DMS153 treated with DMSO at 0.1 percent for 48 hours (cell line): ENCODE results near the gene RING1.

ENCODE experiments used
- DNase-seq: peaks from one replicate; lab custom pipeline; 2025; ENCODE audit not compliant: unreplicated experiment; lab: John Stamatoyannopoulos, UW

Gene RING1

DNA sequence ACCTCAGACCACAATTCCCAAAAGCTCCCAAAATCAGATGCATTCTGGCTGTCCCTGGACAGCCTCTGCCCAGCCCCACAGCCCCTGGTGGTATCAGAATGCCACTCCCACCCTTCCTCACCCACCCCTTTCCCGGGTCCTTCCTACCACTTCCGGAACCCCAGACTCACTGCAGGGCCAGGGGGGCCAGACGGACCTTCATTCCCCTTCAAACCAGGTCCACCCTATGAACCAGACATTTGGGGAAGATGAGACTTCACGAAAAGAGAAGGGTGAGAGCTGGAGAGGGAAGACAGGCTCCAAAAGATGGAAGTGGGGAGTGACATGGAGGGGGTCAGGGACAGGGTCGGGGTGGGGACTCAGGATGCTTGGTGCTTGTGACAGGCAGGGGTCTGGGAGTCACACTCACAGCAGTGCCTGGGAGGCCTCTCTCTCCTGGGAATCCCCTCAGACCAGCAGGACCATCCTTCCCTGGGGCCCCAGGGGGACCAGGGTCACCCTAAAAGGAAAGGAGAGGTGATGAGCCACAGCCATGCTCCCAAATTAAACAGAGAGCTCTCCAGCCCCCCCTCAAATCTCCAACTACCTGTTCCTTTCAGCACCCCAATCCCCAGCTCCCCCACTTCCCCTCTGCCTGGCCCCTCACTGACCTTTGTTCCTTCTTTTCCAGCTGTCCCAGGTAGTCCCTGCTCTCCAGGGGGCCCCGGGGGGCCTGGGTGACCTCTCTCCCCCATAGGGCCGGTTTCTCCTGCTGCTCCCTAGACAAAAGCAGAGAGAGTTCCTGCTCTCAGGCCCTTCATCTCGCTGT, 36.2 kb upstream of the RING1 start:
- no peak for DNase-seq

GRCh38 chr6:33172688-33173534, 35.4 kb upstream of the RING1 start:
- no peak for DNase-seq

DNA sequence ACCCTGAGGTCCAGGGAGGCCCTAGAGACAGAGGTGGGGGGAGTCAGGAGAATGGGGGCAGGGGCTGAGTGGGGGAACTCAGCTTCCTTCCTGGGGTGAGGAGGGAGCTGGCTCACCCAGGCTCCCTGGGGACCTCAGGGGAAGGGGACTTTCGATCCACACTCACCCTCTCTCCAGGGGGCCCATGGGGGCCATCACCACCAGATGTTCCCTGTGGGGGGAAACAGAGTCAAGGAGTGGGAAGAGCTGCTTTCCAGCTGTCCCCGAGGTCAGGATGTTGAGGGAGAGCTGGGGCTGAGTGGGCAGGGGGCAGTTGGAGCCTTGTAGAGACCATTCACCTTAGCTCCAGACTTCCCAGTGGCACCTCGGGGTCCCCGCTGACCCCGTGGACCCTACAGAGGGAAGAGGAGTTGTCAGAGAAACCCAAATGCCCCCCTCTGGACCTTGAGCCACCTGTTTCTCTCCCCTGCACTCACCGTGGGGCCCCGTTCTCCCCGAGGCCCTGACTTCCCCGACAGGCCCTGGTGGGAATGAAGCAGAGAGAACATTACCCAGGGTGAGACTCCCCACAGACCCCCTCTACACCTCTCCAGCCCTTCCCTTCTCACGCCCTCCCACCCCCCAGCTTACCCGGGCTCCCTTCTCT, 34.6 kb upstream of the RING1 start:
- DNase-seq: no peak

- no peak for DNase-seq
Observed at GRCh38 chr6:33174784-33175183, 33.5 kb upstream of the RING1 start.

DNA sequence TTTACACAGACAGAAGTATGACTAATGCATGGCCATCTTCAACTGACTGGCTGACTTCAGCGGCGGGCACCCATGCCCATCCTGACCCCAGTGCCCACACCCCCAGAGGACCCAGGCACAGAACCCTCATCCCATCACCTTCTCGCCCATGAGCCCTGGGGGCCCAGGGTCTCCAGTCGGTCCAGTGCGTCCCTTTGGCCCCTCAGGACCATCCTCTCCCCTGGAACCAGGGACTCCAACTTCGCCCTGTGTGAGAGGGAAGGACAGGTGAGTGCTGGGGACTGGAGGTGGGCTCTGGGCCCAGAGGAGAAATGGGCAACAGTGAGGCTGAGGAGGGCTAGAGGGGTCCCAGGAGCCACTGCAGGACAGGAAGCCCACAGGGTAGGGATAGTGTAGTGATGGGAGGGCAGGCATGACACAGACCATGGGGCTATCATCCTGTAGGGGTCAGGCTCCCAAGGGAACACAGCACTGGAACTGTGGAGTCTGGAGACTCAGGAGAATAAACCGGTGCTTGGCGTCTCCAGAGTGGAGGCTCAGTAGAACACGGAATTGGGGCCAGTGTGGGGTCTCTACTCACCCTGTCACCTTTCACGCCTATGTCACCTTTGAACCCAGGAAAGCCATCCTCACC, 32.7 kb upstream of the RING1 start:
- no peak for DNase-seq

DNA sequence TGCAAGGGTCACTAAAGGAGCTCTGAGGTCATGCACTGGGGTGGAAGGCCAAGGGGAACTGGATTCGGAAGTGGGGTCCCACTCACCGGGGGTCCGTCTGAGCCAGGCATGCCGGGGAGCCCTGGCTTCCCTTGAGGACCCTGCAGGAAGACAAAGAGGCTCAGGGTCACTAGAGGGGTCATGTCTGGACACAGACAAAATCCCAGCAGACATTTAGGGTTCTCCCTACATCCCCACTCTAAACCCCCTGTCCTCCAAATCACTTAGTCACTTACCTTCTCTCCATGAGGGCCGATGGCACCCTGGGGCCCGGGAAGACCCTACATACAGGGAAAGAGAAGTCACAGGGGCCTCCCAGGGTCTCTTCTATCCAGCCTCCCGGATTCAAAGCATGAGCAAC, 31.4 kb upstream of the RING1 start:
- DNase-seq: no peak

GRCh38 chr6:33177552-33178446, 30.5 kb upstream of the RING1 start:
- DNase-seq: no peak

GRCh38 chr6:33178755-33179475, 29.4 kb upstream of the RING1 start:
- no peak for DNase-seq

GRCh38 chr6:33181141-33181540, 27.2 kb upstream of the RING1 start:
- no peak for DNase-seq

DNA sequence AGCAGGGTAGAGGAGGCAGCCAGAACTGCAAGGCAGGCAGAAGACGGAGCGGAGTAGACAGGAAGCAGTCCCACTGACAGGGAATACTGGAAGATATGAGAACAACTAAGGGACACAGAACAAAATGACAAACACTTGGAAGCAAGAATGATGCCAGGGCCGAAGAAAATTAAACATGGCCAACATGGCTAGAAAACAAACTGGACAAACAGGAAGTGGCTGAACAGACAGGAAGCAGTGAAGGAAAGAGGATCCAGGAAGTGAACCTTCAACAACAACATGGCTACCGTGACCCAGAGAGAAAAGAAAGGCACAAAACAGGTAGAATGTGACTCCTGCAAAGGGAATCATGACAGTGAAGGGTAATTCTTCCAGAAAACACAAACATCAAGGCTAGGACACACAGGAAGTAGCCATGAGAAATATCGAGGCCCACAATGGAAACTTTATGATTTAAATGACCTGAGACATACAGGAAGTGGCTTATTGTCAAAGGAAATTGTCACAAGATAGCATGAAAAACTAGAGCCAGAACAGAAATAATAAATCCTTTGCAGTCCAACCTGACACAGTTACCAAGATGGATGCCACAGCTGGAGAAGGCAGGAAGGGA, 25.1 kb upstream of the RING1 start:
- DNase-seq: no peak

GRCh38 chr6:33185190-33185589, 23.1 kb upstream of the RING1 start:
- DNase-seq: no peak

- DNase-seq: no peak
Observed at GRCh38 chr6:33185654-33186187, 22.6 kb upstream of the RING1 start.

GRCh38 chr6:33187809-33188208, 20.5 kb upstream of the RING1 start:
- no peak for DNase-seq

GRCh38 chr6:33189164-33189563, 19.1 kb upstream of the RING1 start:
- no peak for DNase-seq

- no peak for DNase-seq
Observed at GRCh38 chr6:33189625-33190448, 18.5 kb upstream of the RING1 start.

GRCh38 chr6:33190504-33191107, 17.7 kb upstream of the RING1 start:
- DNase-seq: no peak

- no peak for DNase-seq
Observed at GRCh38 chr6:33191383-33192104, 16.8 kb upstream of the RING1 start.
